Keratinocyte (primary cell): ENCODE measurements around the gene ZNF2. TPM values are rescaled to one million over a fixed set of nuclear protein-coding genes. Genes with fewer than 3 reads are reported as not detected.

ENCODE experiments used
- DNase-seq: peaks from one replicate; pipeline ENCODE4 v3.0.0-alpha.2; 2011; ENCODE audit warnings: low read depth, missing footprints, low spot score
- FAIRE-seq: peaks from 2 replicates; lab custom pipeline; 2011; peaks lifted over from hg19 to GRCh38; lab: Jason Lieb, UNC
- H2AFZ ChIP-seq: 2 replicates; pipeline ENCODE4 v1.6.0; 2012; ENCODE audit warnings: low read length, control low read depth, inconsistent platforms; ENCODE audit not compliant: control insufficient read depth
- H3K27ac ChIP-seq: 2 replicates; pipeline ENCODE4 v1.5.1; 2011; ENCODE audit warnings: low read length; ENCODE audit not compliant: control insufficient read depth, insufficient read depth
- H3K27me3 ChIP-seq: 3 replicates; pipeline ENCODE4 v1.6.0; 2011; ENCODE audit warnings: low read length; ENCODE audit not compliant: control insufficient read depth, insufficient read depth; ENCODE audit errors: extremely low read depth
- H3K36me3 ChIP-seq, 2 experiments: 2 replicates in 1 of 2; 3 replicates in 1 of 2; pipeline ENCODE4 v1.5.1; 2011; ENCODE audit warnings: low read length in 2 of 2, mild to moderate bottlenecking in 1 of 2; ENCODE audit not compliant: control insufficient read depth in 2 of 2, insufficient read depth in 2 of 2; ENCODE audit errors: extremely low read depth in 1 of 2
- H3K4me1 ChIP-seq: 3 replicates; pipeline ENCODE4 v1.5.1; 2011; ENCODE audit warnings: low read length; ENCODE audit not compliant: control insufficient read depth, insufficient read depth; ENCODE audit errors: extremely low read depth
- H3K4me2 ChIP-seq: 3 replicates; pipeline ENCODE4 v1.6.0; 2011; ENCODE audit warnings: low read depth, low read length; ENCODE audit not compliant: control insufficient read depth, insufficient read depth; ENCODE audit errors: extremely low read depth
- H3K4me3 ChIP-seq, 3 experiments: fragments of 200-600 bp in 1 of 3; sonication (generic) in 1 of 3; 2 replicates in 2 of 3; 3 replicates in 1 of 3; pipeline ENCODE4 v1.5.1; 2011 to 2016; ENCODE audit warnings: low read length in 3 of 3, mild to moderate bottlenecking in 3 of 3, control low read depth in 2 of 3, inconsistent platforms in 1 of 3, low read depth in 1 of 3, mixed read lengths in 1 of 3, mixed run types in 1 of 3, moderate library complexity in 1 of 3; ENCODE audit not compliant: control insufficient read depth in 2 of 3, insufficient read depth in 2 of 3; ENCODE audit errors: extremely low read depth in 1 of 3
- H3K79me2 ChIP-seq: 2 replicates; pipeline ENCODE4 v1.6.0; 2012; ENCODE audit warnings: low read length; ENCODE audit not compliant: control insufficient read depth, insufficient read depth
- H3K9ac ChIP-seq: 3 replicates; pipeline ENCODE4 v1.6.0; 2011; ENCODE audit warnings: low read length; ENCODE audit not compliant: control insufficient read depth, insufficient read depth; ENCODE audit errors: extremely low read depth
- H3K9me1 ChIP-seq: 3 replicates; pipeline ENCODE4 v1.6.0; 2011; ENCODE audit warnings: low read length; ENCODE audit not compliant: control insufficient read depth, insufficient read depth; ENCODE audit errors: extremely low read depth
- H3K9me3 ChIP-seq: 2 replicates; pipeline ENCODE4 v1.5.1; 2012; ENCODE audit warnings: low read depth, low read length; ENCODE audit not compliant: control insufficient read depth
- H4K20me1 ChIP-seq: 3 replicates; pipeline ENCODE4 v1.6.0; 2011; ENCODE audit warnings: low read length; ENCODE audit not compliant: control insufficient read depth, insufficient read depth; ENCODE audit errors: extremely low read depth
- CTCF ChIP-seq, 3 experiments: IDR thresholded peaks in 1 of 3; conservative IDR thresholded peaks in 1 of 3; optimal IDR thresholded peaks in 1 of 3; 2 replicates in 2 of 3; 3 replicates in 1 of 3; pipeline versions ENCODE3 to v1.5.1; 2011; ENCODE audit warnings: low read length in 3 of 3, mild to moderate bottlenecking in 3 of 3, moderate library complexity in 2 of 3, control low read depth in 1 of 3, inconsistent platforms in 1 of 3; ENCODE audit not compliant: insufficient read depth in 2 of 3; ENCODE audit errors: extremely low read depth in 1 of 3
- EZH2 ChIP-seq: IDR thresholded peaks from one replicate; pipeline ENCODE4 v1.6.1; 2012; ENCODE audit warnings: inconsistent platforms, mild to moderate bottlenecking, low read length, moderate library complexity
- dilution Hi-C: fragments of 300-500 bp; cut with MboI; formaldehyde crosslinking; loops from one replicate; pipeline ENCODE4 v1.7.0; 2020; ENCODE audit warnings: low sequenced_read_pairs; ENCODE audit not compliant: extremely low pct_ligation_motif_present
- polyA minus RNA-seq, 3 experiments: library from RNA; depleted of rRNA, polyadenylated mRNA; stranded (reverse); fragments of >200 nt; gene quantifications; 1 replicate in 1 of 3; 2 replicates in 1 of 3; 3 replicates in 1 of 3; pipeline ENCODE4 v1.2.3, GENCODE V29; 2011
- polyA plus RNA-seq, 5 experiments: library from polyadenylated mRNA; depleted of rRNA in 3 of 5; stranded (reverse) in 3 of 5; stranded (forward) in 1 of 5; unstranded in 1 of 5; fragments of >200 nt; gene quantifications; 1 replicate in 1 of 5; 2 replicates in 3 of 5; 3 replicates in 1 of 5; pipeline versions ENCODE4 v1.2.1 to v1.2.3, GENCODE V29; 2011 to 2012; ENCODE audit warnings: missing spikeins in 2 of 5, low read depth in 1 of 5, low replicate concordance in 1 of 5

The ZNF2 gene
- polyA plus RNA-seq (3.1 to 3.7 TPM (median 3.5 TPM) in 3 replicates), polyA minus RNA-seq (5.0 to 8.0 TPM (median 5.4 TPM) in 3 replicates)
- polyA plus RNA-seq (2011; ENCODE audit: low read depth), result 1.2 TPM
- polyA plus RNA-seq (2011; cell fraction: cytosol; rRNA removed), result 1.9 and 2.4 TPM in 2 replicates
- 3.3 and 3.4 TPM in 2 replicates for polyA plus RNA-seq (2011; cell fraction: nucleus; rRNA removed)
- polyA plus RNA-seq (2012; ENCODE audit: low replicate concordance), result 2.8 and 3.3 TPM in 2 replicates
- 3.3 TPM for polyA minus RNA-seq (2011; cell fraction: cytosol; rRNA and poly(A)+ RNA removed)
- 3.9 and 5.5 TPM in 2 replicates for polyA minus RNA-seq (2011; cell fraction: nucleus; rRNA and poly(A)+ RNA removed)

- H3K9ac ChIP-seq, result peak within 1 kb of the TSS; percentile 97
- FAIRE-seq, result peak; percentile 78
Measured at GRCh38 chr2:95165371-95166064, at the start of gene ZNF2. Gene ZNF2 (plus strand): TSS chr2:95165809. CDS start chr2:95176227, 10,418 bp downstream.

GRCh38 chr2:95121093-95121406 lies 44.6 kb upstream of the ZNF2 start:
- dilution Hi-C loops, result no loop called here
- Histone ChIP-seq H3K4me3 (peak overlapping the region; percentile 99 to 100 (median 100)), H3K36me3 (peaks cover 0 to 2% of the 10 kb centered on the region in 2 experiments), H2AFZ (peak overlapping the region; percentile 95), H3K79me2 (peaks cover 38% of the 10 kb centered on the region), H3K4me2 (peak overlapping the region; percentile 79), H3K9me3 (no peaks in the 10 kb centered on the region), H4K20me1 (no peaks in the 10 kb centered on the region), H3K4me1 (peaks cover 12% of the 10 kb centered on the region), H3K9me1 (no peaks in the 10 kb centered on the region), H3K9ac (peak overlapping the region; percentile 95), H3K27me3 (no peaks in the 10 kb centered on the region), H3K27ac (peak overlapping the region; percentile 88)
- FAIRE-seq, result no peak
- no peak for DNase-seq
- no peak for TF ChIP-seq EZH2
- TF ChIP-seq CTCF (optimal IDR thresholded peaks at IDR 0.05 in 1 of 3, IDR thresholded peaks at IDR 0.05 in 1 of 3, conservative IDR thresholded peaks at IDR 0.05 in 1 of 3; ENCODE audit: extremely low read depth in 1 of 3, insufficient read depth in 2 of 3, low read length in 3 of 3), result no peak

More at GRCh38 chr2:95165371-95166064, at the start of gene ZNF2:
- Histone ChIP-seq H3K4me1 (peaks cover 15% of the 10 kb centered on the region), H3K27ac (peak within 1 kb of the TSS; percentile 96), H3K9me1 (no peaks in the 10 kb centered on the region), H3K79me2 (peaks cover 27% of the 10 kb centered on the region), H3K4me3 (peak within 1 kb of the TSS; percentile 85 to 90 (median 87)), H2AFZ (peak within 1 kb of the TSS; percentile 100), H3K9me3 (no peaks in the 10 kb centered on the region), H3K4me2 (peak within 1 kb of the TSS; percentile 87), H3K27me3 (no peaks in the 10 kb centered on the region), H3K36me3 (no peaks in the 10 kb centered on the region), H4K20me1 (no peaks in the 10 kb centered on the region)
- TF ChIP-seq CTCF (optimal IDR thresholded peaks at IDR 0.05 in 1 of 3, IDR thresholded peaks at IDR 0.05 in 1 of 3, conservative IDR thresholded peaks at IDR 0.05 in 1 of 3; ENCODE audit: extremely low read depth in 1 of 3, insufficient read depth in 2 of 3, low read length in 3 of 3) (no peak), EZH2 (no peak)
- dilution Hi-C loops, result no loop called here
- peak; percentile 83 for DNase-seq
